Mesothelial cell of epicardium (in vitro differentiated cells): ENCODE results near the gene CSNK1A1. TPM values are rescaled to one million over a fixed set of nuclear protein-coding genes. Genes with fewer than 3 reads are reported as not detected.

Experiments used
- DNase-seq, 2 experiments: peaks; one replicate each; pipeline ENCODE4 v3.0.0; 2021; ENCODE audit warnings: low spot score in 2 of 2; ENCODE audit not compliant: unreplicated experiment in 2 of 2
- H3K27ac Mint-ChIP-seq: 2 replicates; pipeline ENCODE4 v1.8.0; 2021; ENCODE audit warnings: mixed read lengths
- H3K27me3 Mint-ChIP-seq: 2 replicates; pipeline ENCODE4 v1.8.0; 2021; ENCODE audit warnings: low read depth, mixed read lengths
- H3K36me3 Mint-ChIP-seq: 2 replicates; pipeline ENCODE4 v1.8.0; 2021; ENCODE audit warnings: mixed read lengths
- H3K4me1 Mint-ChIP-seq: 2 replicates; pipeline ENCODE4 v1.8.0; 2021; ENCODE audit warnings: mixed read lengths
- H3K4me3 Mint-ChIP-seq: 2 replicates; pipeline ENCODE4 v1.8.0; 2021; ENCODE audit warnings: mild to moderate bottlenecking, moderate library complexity, mixed read lengths
- H3K9me3 Mint-ChIP-seq: 2 replicates; pipeline ENCODE4 v1.8.0; 2021; ENCODE audit warnings: mixed read lengths
- total RNA-seq: library from RNA; stranded (reverse); gene quantifications from 3 replicates; pipeline ENCODE4 v1.2.1, GENCODE V29; 2021
- TF ChIP-seq, protein P1 (sequence below): fragments of 200-600 bp; sonication (generic); IDR thresholded peaks from one replicate; pipeline ENCODE4 v1.5.0; 2021; ENCODE audit warnings: antibody characterized with exemption; ENCODE audit not compliant: unreplicated experiment

Gene CSNK1A1
- total RNA-seq, 1 donor from 2014 or later: 254 TPM

GRCh38 chr5:149546974-149547373 is 4.3 kb downstream of the CSNK1A1 start:
- Mint-ChIP-seq H3K27ac (peak overlapping the region; percentile 94), H3K9me3 (no peaks in the 10 kb centered on the region), H3K27me3 (no peaks in the 10 kb centered on the region), H3K4me1 (peaks cover 42% of the 10 kb centered on the region), H3K4me3 (peak overlapping the region; percentile 32), H3K36me3 (peaks cover 15% of the 10 kb centered on the region)
- DNase-seq: no peak
- TF ChIP-seq, protein P1, sequence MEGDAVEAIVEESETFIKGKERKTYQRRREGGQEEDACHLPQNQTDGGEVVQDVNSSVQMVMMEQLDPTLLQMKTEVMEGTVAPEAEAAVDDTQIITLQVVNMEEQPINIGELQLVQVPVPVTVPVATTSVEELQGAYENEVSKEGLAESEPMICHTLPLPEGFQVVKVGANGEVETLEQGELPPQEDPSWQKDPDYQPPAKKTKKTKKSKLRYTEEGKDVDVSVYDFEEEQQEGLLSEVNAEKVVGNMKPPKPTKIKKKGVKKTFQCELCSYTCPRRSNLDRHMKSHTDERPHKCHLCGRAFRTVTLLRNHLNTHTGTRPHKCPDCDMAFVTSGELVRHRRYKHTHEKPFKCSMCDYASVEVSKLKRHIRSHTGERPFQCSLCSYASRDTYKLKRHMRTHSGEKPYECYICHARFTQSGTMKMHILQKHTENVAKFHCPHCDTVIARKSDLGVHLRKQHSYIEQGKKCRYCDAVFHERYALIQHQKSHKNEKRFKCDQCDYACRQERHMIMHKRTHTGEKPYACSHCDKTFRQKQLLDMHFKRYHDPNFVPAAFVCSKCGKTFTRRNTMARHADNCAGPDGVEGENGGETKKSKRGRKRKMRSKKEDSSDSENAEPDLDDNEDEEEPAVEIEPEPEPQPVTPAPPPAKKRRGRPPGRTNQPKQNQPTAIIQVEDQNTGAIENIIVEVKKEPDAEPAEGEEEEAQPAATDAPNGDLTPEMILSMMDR: no peak

DNA sequence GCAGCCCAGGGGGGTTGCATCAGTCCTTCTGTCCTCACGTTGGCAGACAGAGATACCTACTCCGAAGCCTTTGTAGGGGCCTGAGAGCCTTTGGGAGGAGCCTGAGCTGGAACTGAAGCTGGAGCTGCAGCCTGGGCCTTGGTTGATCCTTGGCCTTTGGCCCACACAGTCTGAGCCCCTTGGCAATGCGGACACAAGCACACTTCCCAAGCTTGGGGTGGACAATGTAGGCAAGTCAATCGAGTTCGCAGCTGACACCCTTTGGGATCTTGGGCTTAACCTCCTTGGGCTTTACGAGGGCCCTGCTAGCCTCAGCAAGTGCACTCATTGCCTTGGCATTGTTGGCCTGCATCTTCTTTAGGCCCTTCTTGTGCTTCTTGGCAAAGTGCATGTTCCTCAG is 5.9 kb downstream of the CSNK1A1 start:
- Mint-ChIP-seq H3K4me1 (peaks cover 40% of the 10 kb centered on the region), H3K4me3 (no peak overlapping the region), H3K36me3 (peaks cover 19% of the 10 kb centered on the region), H3K27me3 (no peaks in the 10 kb centered on the region), H3K27ac (peak overlapping the region; percentile 59), H3K9me3 (no peaks in the 10 kb centered on the region)
- TF ChIP-seq, protein P1: no peak
- no peak for DNase-seq

DNA sequence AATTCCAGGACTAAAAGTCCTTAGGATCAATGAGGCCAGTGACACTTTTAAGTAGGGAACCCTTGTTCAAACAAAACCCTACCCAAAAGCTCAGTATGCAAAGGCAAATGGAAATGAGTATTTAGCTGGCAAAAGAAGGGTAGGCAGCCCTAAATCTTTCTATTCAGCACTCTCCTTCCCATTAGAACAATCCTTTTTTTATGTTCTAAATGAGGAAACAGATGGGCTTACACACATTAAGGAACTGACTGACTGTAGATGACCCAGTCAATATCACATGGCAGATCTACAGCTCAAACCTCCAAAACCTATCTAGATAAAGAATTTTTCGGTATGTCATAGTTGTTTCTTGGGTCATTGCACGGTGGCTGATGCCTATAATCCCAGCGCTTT is 7.2 kb downstream of the CSNK1A1 start:
- TF ChIP-seq, protein P1: no peak
- Mint-ChIP-seq H3K27ac (peak overlapping the region; percentile 70), H3K4me3 (no peak overlapping the region), H3K27me3 (no peaks in the 10 kb centered on the region), H3K4me1 (peaks cover 36% of the 10 kb centered on the region), H3K36me3 (peaks cover 20% of the 10 kb centered on the region), H3K9me3 (no peaks in the 10 kb centered on the region)
- DNase-seq: no peak

GRCh38 chr5:149543361-149544027 is 7.7 kb downstream of the CSNK1A1 start:
- H3K4me1 Mint-ChIP-seq: peaks cover 32% of the 10 kb centered on the region
- H3K4me3 Mint-ChIP-seq: no peak overlapping the region
- H3K36me3 Mint-ChIP-seq: peaks cover 20% of the 10 kb centered on the region
- TF ChIP-seq, protein P1: no peak
- H3K9me3 Mint-ChIP-seq: no peaks in the 10 kb centered on the region
- H3K27me3 Mint-ChIP-seq: no peaks in the 10 kb centered on the region
- peak overlapping the region; percentile 70 for H3K27ac Mint-ChIP-seq
- DNase-seq: no peak

- TF ChIP-seq, protein P1: no peak
- DNase-seq: no peak
- peaks cover 21% of the 10 kb centered on the region for H3K4me1 Mint-ChIP-seq
- no peak overlapping the region for H3K4me3 Mint-ChIP-seq
- H3K27me3 Mint-ChIP-seq: no peaks in the 10 kb centered on the region
- no peaks in the 10 kb centered on the region for H3K9me3 Mint-ChIP-seq
- H3K36me3 Mint-ChIP-seq: peaks cover 21% of the 10 kb centered on the region
- H3K27ac Mint-ChIP-seq: no peak overlapping the region
Observed at GRCh38 chr5:149541893-149542292, 9.3 kb downstream of the CSNK1A1 start.
